Esophagus mucosa (tissue), 1 donor: ENCODE results near the gene CBLC. TPM values are rescaled to one million over a fixed set of nuclear protein-coding genes. Genes with fewer than 3 reads are reported as not detected.
"Not testable (repeated sequence)": the region's sequence is repeated elsewhere in the genome, so short reads cannot be mapped to it uniquely, and the experiment has no call there.

ENCODE experiments used
- ATAC-seq: fragments of 200-7000 bp; cut with Tn5 transposase; one replicate; pipeline ENCODE4 v1.9.1; 2020
- total RNA-seq: library from RNA; stranded (reverse); gene quantifications from one replicate; pipeline ENCODE4 v1.2.4, GENCODE V29; 2023
- donor health status: DM: yes; HTN: yes; CAD: no.

Gene CBLC
- total RNA-seq, 1 donor from 2014 or later = 36.2 TPM

GRCh38 chr19:44820648-44821609 lies 43.2 kb downstream of the CBLC start:
- peak; percentile 50 for ATAC-seq

GRCh38 chr19:44822177-44822576 lies 44.5 kb downstream of the CBLC start:
- ATAC-seq = no peak

- ATAC-seq = no peak
Observed at GRCh38 chr19:44822670-44823372, 45.1 kb downstream of the CBLC start.

- ATAC-seq = no peak
Observed at GRCh38 chr19:44823373-44823698, 45.6 kb downstream of the CBLC start.

GRCh38 chr19:44824761-44825160 lies 47.1 kb downstream of the CBLC start:
- ATAC-seq = no peak

- ATAC-seq = not testable (repeated sequence)
Observed at GRCh38 chr19:44832875-44833274, 55.2 kb downstream of the CBLC start.

- not testable (repeated sequence) for ATAC-seq
Observed at GRCh38 chr19:44834399-44834798, 56.7 kb downstream of the CBLC start.

GRCh38 chr19:44839276-44839675 lies 61.6 kb downstream of the CBLC start:
- no peak for ATAC-seq

GRCh38 chr19:44840811-44841210 lies 63.1 kb downstream of the CBLC start:
- ATAC-seq = no peak

GRCh38 chr19:44841231-44841630 lies 63.5 kb downstream of the CBLC start:
- ATAC-seq = no peak

- ATAC-seq = no peak
Observed at GRCh38 chr19:44845286-44845611, 67.6 kb downstream of the CBLC start.

- peak; percentile 92 for ATAC-seq
Observed at GRCh38 chr19:44845612-44846454, 68.1 kb downstream of the CBLC start, which contains the start of gene NECTIN2. Gene NECTIN2 (plus strand): TSS chr19:44846297. CDS start chr19:44846526, 229 bp downstream.

GRCh38 chr19:44846455-44847143 lies 68.9 kb downstream of the CBLC start:
- no peak for ATAC-seq

GRCh38 chr19:44847144-44848035 lies 69.7 kb downstream of the CBLC start:
- ATAC-seq = peak; percentile 17

- ATAC-seq = no peak
Observed at GRCh38 chr19:44848036-44848811, 70.5 kb downstream of the CBLC start.

- ATAC-seq = no peak
Observed at GRCh38 chr19:44848812-44849447, 71.2 kb downstream of the CBLC start.
